H1 (cell line): ENCODE results near the gene AGER. TPM values are rescaled to one million over a fixed set of nuclear protein-coding genes. Genes with fewer than 3 reads are reported as not detected.

Experiments used
- GABPA ChIP-seq: IDR thresholded peaks from 2 replicates; pipeline ENCODE4 v1.6.1; 2011; ENCODE audit warnings: mild to moderate bottlenecking, low read length, moderate library complexity, borderline replicate concordance; ENCODE audit not compliant: insufficient read depth
- MAFK ChIP-seq: IDR thresholded peaks from 2 replicates; pipeline ENCODE4 v1.6.1; 2012; ENCODE audit warnings: low read depth, mild to moderate bottlenecking, improper control_type of control experiment, low read length
- RNF2 ChIP-seq: fragments of 200-900, 300-1000 bp; sonication (generic); IDR thresholded peaks from 2 replicates; pipeline ENCODE4 v1.7.1; 2016; ENCODE audit warnings: borderline replicate concordance, low read depth, mild to moderate bottlenecking, antibody characterized with exemption, low read length; ENCODE audit not compliant: poor library complexity, severe bottlenecking; ENCODE audit errors: missing control alignments
- SIN3A ChIP-seq, 2 experiments: IDR thresholded peaks in 1 of 2; conservative IDR thresholded peaks in 1 of 2; 2 replicates each; pipeline ENCODE4 v1.6.1; 2011 to 2012; ENCODE audit warnings: low read length in 2 of 2, improper control_type of control experiment in 1 of 2, low read depth in 1 of 2, mild to moderate bottlenecking in 1 of 2
- SP2 ChIP-seq: IDR thresholded peaks from 2 replicates; pipeline ENCODE4 v1.6.1; 2012; ENCODE audit warnings: mild to moderate bottlenecking, low read length, inconsistent platforms
- polyA plus RNA-seq, 7 experiments: library from polyadenylated mRNA; depleted of rRNA in 3 of 7; stranded (reverse) in 5 of 7; unstranded in 2 of 7; fragments of >200 nt in 5 of 7; fragments of 200-250 nt in 2 of 7; gene quantifications; 1 replicate in 5 of 7; 2 replicates in 1 of 7; 4 replicates in 1 of 7; pipeline versions ENCODE4 v1.2.1 to v1.2.3, GENCODE V29; 2011 to 2013; ENCODE audit warnings: missing spikeins in 2 of 7, mixed read lengths in 2 of 7
- total RNA-seq: library from RNA; stranded (reverse); fragmentation: NEBNext Ultra II Directional; extraction: Animal tissue kit (Norgen Biotek cat#: 25700); gene quantifications from 2 replicates; pipeline ENCODE4 v1.2.1, GENCODE V29; 2021

Gene AGER
- total and polyA plus RNA-seq, 2 of the 8 experiments (the other 6 are each of a cell fraction or from before 2014, with no cell fraction given) = 3.8 to 10.9 TPM

DNA sequence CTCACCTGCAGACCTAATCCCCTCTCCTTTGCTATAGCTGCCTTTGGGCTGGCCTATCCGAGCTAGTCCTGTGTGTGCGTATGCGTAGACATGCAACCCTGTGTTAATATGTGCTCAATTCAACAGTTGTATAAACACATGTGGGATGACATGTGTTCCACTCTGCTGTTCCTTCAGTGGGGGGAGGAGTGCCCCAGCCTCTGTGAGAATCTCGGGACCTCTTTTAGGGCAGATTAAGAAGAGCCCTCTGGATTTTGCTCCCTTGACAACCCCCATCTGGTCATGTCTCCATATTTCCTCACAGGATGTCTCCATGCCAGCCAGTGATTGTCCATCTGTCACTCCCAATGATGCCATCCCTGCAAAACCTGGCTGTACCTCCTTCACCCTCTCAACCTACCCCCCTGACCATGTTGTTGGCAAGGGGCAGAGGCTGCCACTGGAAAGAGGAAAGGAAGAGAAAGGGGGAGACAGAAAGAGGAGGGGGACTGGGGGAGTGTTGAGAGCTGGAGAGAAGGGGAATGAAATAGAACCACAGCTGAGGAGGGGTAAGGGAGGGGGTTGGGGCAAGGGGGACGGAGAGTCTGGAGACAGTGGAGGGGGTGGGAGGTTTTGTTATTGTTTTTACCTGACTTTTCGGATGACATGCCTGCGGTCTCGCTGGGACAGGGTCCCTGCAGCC is 32.7 kb downstream of the AGER start (continued):
- no peak for TF ChIP-seq SP2
- TF ChIP-seq MAFK = no peak
- no peak for TF ChIP-seq SIN3A (conservative IDR thresholded peaks at IDR 0.05 in 1 of 2, IDR thresholded peaks at IDR 0.05 in 1 of 2; ENCODE audit: low read depth in 1 of 2, low read length in 2 of 2)
- no peak for TF ChIP-seq GABPA
- no peak for TF ChIP-seq RNF2
